Nephron progenitor cell (in vitro differentiated cells): Measurements from ENCODE around the gene LOX.
"Not testable (repeated sequence)": the region's sequence is repeated elsewhere in the genome, so short reads cannot be mapped to it uniquely, and the experiment has no call there.

ENCODE experiments used
- DNase-seq: peaks from one replicate; pipeline ENCODE4 v3.0.0; 2021
- H3K27ac Mint-ChIP-seq: 2 replicates; pipeline ENCODE4 v1.8.0; 2021; ENCODE audit warnings: mild to moderate bottlenecking, moderate library complexity, mixed read lengths
- H3K27me3 Mint-ChIP-seq: 2 replicates; pipeline ENCODE4 v1.8.0; 2021; ENCODE audit warnings: mild to moderate bottlenecking, low read depth, mixed read lengths; ENCODE audit not compliant: poor library complexity
- H3K36me3 Mint-ChIP-seq: 2 replicates; pipeline ENCODE4 v1.8.0; 2021; ENCODE audit warnings: low read depth, mixed read lengths
- H3K4me1 Mint-ChIP-seq: 2 replicates; pipeline ENCODE4 v1.8.0; 2021; ENCODE audit warnings: mixed read lengths
- H3K4me3 Mint-ChIP-seq: 2 replicates; pipeline ENCODE4 v1.8.0; 2021; ENCODE audit warnings: mild to moderate bottlenecking, moderate library complexity, mixed read lengths
- H3K9me3 Mint-ChIP-seq: 2 replicates; pipeline ENCODE4 v1.8.0; 2021; ENCODE audit warnings: mild to moderate bottlenecking, moderate library complexity, mixed read lengths
- CTCF ChIP-seq: fragments of 200-600 bp; sonication (generic); IDR thresholded peaks from 2 replicates; pipeline ENCODE4 v1.5.0; 2021; ENCODE audit warnings: antibody characterized with exemption

LOX gene

GRCh38 chr5:122101636-122102285, 23.7 kb upstream of the LOX start:
- TF ChIP-seq CTCF: peak; percentile 57
- no peak for DNase-seq
- H3K4me1 Mint-ChIP-seq: peaks cover under 1% of the 10 kb centered on the region

GRCh38 chr5:122099060-122099790, 21.2 kb upstream of the LOX start:
- Mint-ChIP-seq H3K4me3 (no peak overlapping the region), H3K4me1 (peaks cover 5% of the 10 kb centered on the region), H3K9me3 (no peaks in the 10 kb centered on the region), H3K36me3 (no peaks in the 10 kb centered on the region), H3K27ac (peak overlapping the region; percentile 85), H3K27me3 (peaks cover 3% of the 10 kb centered on the region)
- DNase-seq: no peak
- TF ChIP-seq CTCF: no peak

More at GRCh38 chr5:122101636-122102285, 23.7 kb upstream of the LOX start:
- Mint-ChIP-seq H3K9me3 (no peaks in the 10 kb centered on the region), H3K27me3 (peaks cover 4% of the 10 kb centered on the region), H3K36me3 (no peaks in the 10 kb centered on the region), H3K4me3 (no peak overlapping the region), H3K27ac (no peak overlapping the region)

- peaks cover 3% of the 10 kb centered on the region for H3K27me3 Mint-ChIP-seq
- H3K4me3 Mint-ChIP-seq: no peak overlapping the region
- no peak overlapping the region for H3K27ac Mint-ChIP-seq
- DNase-seq: no peak
- H3K4me1 Mint-ChIP-seq: peaks cover 5% of the 10 kb centered on the region
- H3K36me3 Mint-ChIP-seq: no peaks in the 10 kb centered on the region
- no peak for TF ChIP-seq CTCF
- H3K9me3 Mint-ChIP-seq: no peaks in the 10 kb centered on the region
Observed at GRCh38 chr5:122097391-122097790, 19.3 kb upstream of the LOX start.

- Mint-ChIP-seq H3K4me1 (peaks cover 10% of the 10 kb centered on the region), H3K27ac (no peak overlapping the region), H3K36me3 (no peaks in the 10 kb centered on the region), H3K9me3 (no peaks in the 10 kb centered on the region), H3K27me3 (peaks cover 6% of the 10 kb centered on the region), H3K4me3 (no peak overlapping the region)
- no peak for TF ChIP-seq CTCF
- no peak for DNase-seq
Observed at GRCh38 chr5:122095158-122095557, 17.1 kb upstream of the LOX start.

- not testable (repeated sequence) for H3K36me3 Mint-ChIP-seq, DNase-seq, H3K27ac Mint-ChIP-seq, H3K4me1 Mint-ChIP-seq, H3K4me3 Mint-ChIP-seq, H3K9me3 Mint-ChIP-seq, H3K27me3 Mint-ChIP-seq
Observed at GRCh38 chr5:122094251-122094650, 16.2 kb upstream of the LOX start.

GRCh38 chr5:122093415-122094180, 15.5 kb upstream of the LOX start:
- Mint-ChIP-seq H3K9me3 (no peaks in the 10 kb centered on the region), H3K4me3 (no peak overlapping the region), H3K27ac (peak overlapping the region; percentile 0), H3K4me1 (peaks cover 10% of the 10 kb centered on the region), H3K27me3 (peaks cover 6% of the 10 kb centered on the region), H3K36me3 (no peaks in the 10 kb centered on the region)
- TF ChIP-seq CTCF: no peak
- no peak for DNase-seq
